HK-2 (cell line): Measurements from ENCODE around the gene FIBP.
A peak's percentile ranks its signal among the peaks of the same experiment; 100 is the strongest.

ENCODE experiments used
- DNase-seq: peaks from one replicate; pipeline ENCODE4 v3.0.0-alpha.2; 2018; ENCODE audit not compliant: unreplicated experiment

Gene FIBP

DNA sequence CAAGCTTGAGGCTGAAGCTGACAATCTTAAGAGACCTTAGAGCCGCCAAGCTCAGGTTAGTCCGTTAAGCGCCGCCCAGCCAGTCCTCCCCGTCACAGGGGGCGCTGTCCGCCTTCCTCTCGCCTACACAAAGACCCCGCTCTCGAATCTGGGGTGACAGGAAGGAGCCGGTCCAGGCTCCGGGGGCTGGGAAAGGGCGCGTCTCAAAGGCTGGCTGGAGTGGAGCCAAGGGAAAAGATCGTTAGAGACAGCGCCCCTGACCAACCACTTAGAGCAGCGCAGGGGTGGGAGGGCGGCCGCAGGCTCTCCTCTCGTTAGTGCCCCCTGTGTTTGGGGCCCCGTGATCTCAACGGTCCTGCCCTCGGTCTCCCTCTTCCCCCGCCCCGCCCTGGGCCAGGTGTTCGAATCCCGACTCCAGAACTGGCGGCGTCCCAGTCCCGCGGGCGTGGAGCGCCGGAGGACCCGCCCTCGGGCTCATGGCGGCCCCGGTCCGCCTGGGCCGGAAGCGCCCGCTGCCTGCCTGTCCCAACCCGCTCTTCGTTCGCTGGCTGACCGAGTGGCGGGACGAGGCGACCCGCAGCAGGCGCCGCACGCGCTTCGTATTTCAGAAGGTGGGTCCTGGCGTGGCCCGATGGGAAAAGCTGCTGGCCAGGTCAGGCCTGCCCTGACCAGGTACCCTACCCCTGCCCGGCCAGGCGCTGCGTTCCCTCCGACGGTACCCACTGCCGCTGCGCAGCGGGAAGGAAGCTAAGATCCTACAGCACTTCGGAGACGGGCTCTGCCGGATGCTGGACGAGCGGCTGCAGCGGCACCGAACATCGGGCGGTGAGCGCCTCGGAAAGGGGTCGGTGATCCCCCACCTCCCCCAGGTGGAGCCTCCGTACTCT, 27.8 kb downstream of the FIBP start, which contains the start of gene MUS81:
MUS81 (plus strand) TSS at position 156 of the 887 bp plus-strand sequence; CDS start at position 477, 321 bp downstream.
- peak; percentile 96 for DNase-seq

DNA sequence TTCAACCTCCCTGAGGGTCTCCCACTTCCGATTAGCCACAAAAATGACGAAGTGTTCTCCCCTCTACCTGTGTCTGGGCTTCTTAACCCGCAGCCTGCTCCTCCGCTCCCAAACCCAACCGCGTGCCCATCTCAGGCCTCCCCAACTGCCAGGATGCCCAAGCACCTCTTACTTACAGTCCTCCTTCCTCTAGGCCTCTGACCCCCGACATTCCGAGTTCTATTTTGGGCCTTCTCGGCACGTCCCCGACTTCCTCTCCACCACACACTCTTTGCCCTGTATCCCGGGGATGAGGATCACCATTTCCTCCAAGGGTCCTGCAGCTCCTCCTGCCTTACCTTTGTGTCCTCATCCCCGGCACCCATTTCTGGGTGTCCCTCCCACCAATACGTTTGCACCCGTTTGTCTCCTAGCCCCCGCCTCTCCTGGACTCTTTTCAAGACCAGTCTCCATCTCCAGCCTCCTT, 28.4 kb downstream of the FIBP start:
- no peak for DNase-seq

DNA sequence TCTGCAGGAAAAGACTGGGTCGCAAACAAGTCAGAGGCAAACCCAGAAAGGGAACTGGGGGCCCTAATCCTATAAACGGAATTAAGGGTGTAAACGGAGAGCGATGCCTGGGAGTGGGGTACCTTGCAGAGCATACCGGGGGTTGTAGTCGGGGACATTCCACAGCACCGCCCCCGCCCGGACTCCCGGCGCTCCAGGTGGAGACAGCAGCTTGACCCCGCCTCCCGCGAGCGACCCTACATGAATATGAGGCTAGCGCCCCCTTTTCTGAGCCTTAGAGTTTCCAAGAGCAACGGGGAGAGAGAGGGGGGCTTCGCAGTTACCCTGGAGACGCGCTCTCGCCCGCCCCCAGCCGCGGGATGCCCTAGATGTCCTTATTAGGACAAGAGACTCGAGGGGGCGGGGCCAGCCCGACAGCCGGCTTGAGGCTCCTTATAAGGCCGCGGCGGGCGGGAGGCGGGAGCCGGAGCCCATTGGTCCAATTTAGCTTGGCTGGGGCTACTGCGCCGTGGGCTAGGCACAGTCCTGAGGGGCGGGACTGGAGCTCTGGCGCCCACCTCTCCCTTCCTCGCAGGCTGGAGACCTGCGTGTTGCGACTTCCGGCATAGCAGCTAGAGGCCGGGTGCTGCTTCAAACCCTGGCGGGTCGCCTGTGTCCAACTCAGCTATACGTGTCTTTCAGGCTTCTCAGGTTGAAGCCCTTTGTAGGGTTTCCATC, 29.0 kb downstream of the FIBP start:
- DNase-seq = peak; percentile 95

DNA sequence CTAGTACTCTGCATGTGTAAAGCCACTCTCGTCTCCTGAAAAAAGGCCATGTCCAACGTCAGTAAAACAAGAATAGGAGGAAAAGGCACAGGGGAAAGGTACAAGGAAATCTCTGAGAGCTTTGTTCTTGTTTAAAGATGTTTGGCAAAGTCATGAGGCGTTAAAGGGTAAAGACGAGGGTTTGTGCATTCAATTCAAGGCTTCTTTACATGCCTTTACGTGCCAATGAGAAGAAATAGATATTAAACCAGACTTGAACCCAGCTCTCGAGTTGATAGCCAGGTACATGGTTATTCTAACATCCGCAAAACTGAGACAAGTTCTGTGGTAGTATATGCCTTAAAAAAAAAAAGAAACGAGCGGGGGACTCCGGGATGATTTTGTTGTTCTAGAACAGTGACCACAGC, 29.6 kb downstream of the FIBP start:
- DNase-seq = no peak

DNA sequence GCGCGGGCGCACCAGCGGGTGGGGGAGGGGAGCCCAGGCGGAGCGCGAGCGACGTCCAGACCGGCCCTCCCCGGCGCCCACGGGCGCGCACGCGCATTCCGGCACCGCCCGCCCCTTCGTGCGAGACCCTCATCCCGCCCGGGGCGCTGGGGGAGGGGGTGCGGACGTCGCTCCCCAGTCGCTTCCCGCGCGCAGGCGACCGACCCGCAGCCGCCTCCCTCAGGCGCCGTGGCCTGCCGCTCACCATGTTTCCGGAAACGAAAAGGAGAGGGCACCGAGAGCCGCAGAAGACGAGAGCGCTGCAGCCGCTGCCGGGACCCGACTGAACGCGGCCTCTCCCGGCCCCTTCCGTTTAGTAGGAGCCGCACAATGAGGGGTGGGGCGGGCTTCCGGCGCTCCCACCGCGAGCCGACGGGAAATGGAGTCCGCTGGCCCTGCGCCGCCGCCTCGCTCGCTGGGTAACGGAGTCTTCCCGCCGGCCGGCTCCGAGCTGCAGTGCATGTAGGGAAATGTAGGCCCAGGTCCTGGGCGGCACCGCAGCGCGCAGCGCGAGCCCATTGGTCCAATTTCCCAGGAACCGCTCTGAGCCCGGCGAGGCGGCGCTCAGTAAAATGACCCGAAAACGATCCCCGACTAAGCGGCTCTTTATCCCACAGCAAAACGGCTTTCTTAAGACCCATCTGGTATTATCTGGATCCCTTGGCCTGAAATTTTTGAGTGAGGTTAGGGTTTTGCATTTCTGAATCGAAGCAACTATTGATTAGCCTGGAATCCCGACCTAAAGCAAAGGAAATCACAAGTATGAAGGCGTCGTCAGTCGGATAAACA, 30.2 kb downstream of the FIBP start, which contains the start of gene CFL1:
CFL1 (minus strand) TSS at position 328 of the 828 bp plus-strand sequence; CDS start at position 247, 81 bp downstream.
- peak; percentile 93 for DNase-seq

DNA sequence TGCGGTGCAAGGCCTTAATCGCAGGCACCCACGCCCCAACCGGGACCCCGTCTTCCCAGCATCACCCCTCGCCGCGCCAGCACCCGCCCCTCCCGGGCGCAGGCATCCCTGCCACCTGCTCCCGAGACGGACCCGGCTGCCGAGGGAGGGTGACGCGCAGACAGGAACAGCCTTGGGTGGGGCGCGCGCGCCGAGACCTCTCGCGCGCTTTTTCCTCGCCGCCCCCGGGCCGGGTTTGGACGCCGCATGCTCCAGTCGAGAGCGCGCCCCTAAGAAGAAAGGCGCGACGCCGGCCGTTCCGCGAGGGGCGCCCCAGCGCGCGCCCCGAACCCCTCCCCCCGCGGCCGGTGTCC, 30.8 kb downstream of the FIBP start:
- DNase-seq = no peak

DNA sequence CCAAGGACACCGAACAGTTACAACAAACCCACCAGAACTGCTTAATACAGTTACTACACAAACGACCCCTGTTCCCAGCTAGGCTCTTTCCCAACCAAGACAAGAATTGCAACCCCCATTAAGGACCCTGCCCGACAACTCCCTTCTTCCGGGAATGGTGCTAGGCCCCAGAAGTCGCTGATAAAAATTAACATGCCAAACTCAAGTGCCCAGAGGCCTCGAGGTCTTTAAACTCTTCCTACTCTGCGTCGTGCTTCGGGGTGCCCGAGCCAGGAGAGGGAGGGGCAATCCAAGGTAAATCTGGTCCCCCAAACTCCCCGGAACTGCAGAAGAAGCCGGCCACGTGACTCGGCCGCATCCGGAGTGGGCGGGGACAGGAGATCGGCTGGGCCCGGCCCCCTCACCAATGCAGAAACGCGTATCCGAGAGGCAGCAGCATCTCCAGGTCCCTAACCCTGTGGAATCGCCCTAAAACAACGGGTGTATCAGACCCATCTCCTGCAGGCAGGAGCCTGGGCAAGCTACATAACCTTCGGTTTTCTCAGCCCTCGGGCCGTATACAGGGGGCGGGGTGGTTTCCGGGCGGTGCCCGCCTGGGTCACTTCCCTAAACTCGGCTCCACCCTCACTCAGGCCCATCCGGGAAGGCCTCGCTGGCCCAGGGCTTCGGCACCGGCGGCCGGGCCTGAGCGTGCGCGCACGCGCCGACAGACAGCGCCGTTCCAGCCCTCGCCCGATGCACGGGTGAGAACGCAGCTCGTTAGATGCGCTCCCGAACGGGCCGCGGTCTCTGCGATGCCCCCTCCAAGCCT, 31.4 kb downstream of the FIBP start:
- peak; percentile 54 for DNase-seq

DNA sequence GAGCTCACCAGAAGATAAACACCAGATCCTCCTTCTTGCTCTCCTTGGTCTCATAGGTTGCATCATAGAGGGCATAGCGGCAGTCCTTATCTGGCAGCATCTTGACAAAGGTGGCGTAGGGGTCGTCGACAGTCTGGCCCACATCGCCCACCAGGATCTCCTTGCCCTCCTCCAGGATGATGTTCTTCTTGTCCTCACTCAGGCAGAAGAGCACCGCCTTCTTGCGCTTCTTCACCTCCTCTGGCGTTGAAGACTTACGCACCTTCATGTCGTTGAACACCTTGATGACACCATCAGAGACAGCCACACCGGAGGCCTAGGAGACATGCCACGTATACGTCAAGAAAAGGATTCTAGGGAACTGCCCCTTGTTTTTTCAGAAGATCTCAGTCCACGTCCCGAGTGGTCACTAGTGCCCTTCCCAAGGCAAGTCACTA, 32.3 kb downstream of the FIBP start:
- DNase-seq = no peak

DNA sequence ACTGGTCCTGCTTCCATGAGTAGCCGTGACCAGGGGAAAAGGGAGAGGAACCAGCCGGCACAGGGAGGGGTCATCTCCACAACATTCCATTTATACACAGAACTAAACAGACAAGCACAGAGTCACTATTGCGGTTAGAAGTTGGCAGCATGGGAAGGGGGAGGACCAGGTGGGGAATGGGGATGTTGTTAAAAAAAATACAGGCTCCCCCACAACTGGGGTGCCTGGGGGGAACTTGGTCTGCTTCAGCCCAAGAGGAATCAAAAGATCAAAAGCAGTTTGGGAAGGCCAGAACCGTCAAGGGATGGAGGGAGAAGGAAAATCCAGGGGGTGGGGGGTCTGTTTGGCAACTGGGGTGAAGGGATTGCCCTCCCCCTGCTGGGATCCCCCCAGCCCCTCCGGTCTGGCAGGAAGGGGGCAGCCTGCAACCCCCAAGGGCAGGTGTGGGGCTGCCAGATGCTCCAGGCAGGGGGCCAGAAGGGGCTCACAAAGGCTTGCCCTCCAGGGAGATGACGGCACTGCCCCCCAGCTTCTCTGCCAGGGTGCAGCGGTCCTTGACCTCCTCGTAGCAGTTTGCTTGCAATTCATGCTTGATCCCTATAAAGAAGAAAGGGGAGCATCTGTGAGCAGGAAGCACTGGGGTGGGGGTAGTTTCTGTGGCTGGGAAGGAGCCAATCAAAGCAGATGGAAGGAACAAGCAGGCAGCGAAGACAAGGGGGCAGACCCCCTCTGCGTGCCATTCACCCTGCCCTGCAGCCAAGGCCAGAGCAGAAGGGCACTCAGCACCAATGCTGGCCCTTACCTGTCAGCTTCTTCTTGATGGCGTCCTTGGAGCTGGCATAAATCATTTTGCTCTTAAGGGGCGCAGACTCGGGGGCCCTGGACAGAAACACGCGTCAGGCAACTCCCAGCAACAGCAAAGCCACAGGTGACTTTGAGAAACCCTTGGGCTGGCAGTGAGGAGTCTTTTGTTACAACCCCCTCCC, 33.1 kb downstream of the FIBP start:
- DNase-seq = no peak

DNA sequence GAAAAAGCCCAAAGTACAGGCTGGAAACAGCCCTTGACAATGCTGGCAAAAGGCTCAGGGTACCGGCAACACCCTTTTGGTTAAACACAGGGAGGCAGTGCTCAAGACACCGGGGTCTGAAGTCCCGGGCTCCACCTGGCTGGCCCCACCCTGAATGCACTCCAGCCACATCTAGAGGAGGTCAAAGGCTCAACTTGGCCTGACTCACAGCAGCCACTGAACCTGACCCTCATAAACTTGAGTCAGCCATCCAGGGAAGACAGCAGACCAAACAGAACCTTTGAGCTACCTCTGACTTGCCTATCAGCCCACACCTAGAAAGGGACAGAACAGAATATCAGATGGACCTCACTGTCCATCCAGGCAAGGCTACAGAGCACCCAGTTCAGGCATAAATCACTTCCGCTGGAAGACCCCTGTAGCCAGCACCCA, 34.1 kb downstream of the FIBP start:
- no peak for DNase-seq

DNA sequence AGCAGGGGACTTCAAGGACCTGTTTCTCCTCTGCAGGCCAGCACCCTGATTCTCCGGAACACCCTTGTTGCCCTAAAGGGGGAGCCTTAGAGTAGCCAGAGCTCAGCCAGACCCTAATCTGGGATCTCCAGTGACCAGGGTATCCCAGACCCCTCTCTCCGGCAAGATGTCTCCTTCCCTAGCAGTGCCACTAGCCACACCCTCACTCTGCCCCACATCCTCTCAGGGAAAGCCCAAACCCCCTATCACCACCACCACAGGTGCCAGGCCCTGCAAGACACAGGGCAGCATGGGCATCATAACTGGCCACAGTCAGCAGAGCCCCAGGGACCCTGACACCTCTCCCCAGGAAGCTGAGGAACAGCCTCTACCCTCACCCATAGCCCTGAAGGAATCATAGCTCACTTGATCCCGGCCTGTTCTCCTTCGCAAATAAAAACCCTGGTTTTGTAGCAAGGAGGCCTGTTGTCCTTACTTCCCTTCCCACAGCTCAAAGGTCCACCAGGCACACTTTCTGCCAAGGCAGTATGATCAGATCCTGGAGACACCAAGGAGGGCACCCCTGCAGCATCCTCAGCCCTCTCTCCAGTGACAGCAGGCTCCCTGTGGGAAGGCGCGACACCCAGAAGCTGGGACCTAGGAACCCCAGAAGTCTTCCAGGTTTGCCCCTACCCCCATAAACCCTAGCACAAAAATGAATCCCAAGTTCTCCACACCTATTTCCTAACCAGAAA, 34.9 kb downstream of the FIBP start:
- DNase-seq = no peak

DNA sequence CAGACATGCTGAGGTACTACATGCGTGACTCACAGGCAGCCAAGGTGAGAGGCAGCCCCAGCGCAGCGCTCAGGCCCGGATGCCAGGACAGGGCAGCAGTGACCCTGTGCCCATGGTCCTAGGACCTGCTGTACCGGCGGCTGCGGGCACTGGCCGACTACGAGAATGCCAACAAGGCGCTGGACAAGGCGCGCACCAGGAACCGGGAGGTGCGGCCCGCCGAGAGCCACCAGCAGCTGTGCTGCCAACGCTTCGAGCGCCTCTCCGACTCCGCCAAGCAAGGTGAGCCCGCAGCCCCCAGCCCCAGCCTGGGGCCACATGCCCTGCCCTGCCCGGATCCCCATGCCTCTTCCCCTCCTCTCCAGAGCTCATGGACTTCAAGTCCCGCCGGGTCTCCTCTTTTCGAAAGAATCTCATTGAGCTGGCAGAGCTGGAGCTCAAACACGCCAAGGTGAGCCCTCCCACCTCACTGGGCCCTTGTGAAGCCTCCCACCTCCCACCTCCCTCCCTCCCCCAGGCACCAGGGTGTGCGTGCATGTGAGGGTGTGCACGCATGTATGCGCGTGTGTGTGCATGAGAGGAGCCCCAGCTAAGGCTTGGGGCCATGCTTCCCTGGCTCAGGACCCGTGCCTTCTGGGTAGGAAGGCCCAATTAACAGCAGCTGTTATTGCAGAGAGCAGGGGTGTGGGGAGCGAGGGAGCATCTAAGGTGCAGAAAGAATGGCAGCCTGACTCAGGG, 35.6 kb downstream of the FIBP start:
- DNase-seq = no peak

DNA sequence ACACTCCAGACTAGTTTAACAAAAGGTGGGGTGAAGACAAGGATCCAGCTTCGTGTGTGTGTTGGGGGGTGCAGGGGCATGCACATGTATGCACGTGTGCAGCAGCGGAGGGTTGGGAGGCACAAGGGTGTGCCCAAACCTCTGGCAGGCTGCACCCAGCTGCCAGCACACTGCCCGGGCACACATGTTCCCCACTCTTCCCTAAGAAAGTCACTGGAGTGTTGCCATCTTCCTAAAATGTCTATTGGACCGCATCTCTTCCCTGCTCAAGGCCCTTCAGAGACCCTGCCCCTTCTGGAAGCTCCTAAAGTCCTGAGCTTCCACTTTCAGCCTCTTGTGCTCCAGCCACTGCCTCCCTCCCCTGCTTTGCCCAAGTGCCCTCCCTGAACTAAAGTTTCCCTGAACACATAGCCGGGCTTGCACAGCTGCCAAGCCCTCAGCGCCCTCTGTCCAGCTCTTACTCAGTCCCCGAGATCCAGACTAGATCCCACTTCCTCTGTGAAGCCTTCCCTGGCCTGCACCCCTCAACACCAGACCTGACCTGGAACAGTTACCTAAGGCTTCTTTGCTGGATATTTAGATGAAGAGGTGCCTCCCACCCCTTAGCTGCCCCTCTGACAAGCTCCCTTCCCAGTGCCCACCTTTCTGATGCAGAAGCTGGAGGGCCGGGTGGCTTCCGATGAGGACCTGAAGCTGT, 36.3 kb downstream of the FIBP start:
- no peak for DNase-seq

DNA sequence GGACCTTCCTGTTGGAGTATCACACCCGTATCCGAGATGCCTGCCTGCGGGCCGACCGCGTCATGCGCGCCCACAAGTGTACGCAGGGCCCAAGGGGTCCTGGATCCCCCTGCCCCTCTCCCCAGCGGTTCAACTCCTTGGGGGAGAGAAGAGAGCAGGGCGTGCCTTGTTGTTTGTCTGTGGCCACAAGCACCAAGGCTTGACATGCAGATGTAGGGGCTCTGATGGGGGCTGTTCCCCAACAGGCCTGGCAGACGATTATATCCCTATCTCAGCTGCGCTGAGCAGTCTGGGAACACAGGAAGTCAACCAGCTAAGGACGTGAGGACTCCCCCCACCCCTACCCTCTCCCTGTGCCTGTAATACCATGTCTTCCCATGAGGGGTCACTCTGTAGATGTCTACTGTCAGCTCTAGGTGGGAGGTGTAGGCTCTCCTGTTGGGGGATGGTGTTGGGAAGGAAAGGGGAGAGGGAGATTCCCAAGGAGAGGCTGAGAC, 37.1 kb downstream of the FIBP start:
- DNase-seq = no peak

DNA sequence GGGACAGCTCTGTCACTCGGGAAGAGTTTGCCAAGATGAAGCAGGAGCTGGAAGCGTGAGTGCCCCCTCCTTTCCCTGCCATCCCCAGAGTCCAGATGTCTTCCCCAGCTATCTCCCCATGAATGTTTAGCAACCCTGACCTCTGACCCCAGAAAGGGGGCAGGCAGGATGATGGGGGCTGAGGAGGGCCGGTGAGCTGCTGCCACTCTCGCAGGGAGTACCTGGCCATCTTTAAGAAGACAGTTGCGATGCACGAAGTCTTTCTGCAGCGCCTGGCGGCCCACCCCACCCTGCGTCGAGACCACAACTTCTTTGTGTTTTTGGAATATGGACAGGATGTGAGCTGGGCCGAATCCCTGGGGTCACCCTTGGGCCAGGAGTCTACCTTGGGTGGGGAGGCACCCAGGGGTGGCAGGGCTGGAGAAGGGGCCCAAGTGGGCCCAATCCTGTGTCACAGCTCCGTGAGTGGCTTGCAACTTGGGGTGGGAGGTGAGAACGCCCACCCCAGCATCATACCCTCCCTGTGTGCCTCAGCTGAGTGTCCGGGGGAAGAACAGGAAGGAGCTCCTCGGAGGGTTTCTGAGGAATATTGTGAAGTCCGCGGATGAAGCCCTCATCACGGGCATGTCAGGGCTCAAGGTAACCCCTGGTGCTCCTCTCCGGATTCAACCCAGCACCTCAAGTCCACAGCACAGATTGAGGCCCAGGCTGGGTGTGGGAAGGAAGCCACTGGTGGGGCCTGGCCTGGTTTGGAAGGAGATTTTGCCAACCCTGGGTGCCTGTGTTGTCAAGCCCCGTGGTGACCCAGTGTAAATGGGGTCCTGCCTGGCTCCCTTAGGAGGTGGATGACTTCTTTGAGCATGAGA, 37.8 kb downstream of the FIBP start:
- DNase-seq = no peak

DNA sequence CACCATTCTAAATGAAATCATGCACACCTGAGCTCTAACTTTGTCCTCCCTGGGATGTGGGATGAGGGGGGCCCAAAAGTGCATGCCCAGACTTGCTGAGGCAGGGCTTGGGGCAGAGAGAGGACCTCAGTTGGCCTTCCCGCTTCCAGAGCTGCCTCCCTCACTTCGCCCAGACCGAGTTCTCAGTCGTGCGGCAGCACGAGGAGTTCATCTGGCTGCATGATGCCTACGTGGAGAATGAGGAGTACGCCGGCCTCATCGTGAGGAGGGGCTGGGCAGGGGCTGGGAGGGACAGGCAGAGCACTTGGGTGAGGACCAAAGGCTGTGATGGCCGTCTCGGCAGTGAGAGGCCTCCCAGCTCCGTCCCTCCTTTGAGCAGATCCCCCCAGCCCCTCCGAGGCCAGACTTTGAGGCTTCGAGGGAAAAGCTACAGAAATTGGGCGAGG, 38.5 kb downstream of the FIBP start:
- no peak for DNase-seq
